Measurements from ENCODE around the gene MUC5AC.
"Not testable (repeated sequence)": the region's sequence is repeated elsewhere in the genome, so short reads cannot be mapped to it uniquely, and the experiment has no call there.

GRCh38 chr11:1244557-1244956 is 86.8 kb downstream of the MUC5AC start:
- not testable (repeated sequence) for TF ChIP-seq CTCF (IDR thresholded peaks at IDR 0.05; ENCODE audit: low read depth, low read length); EZH2phosphoT487 (IDR thresholded peaks at IDR 0.05; ENCODE audit: low read depth)
